GM21390 (cell line): ENCODE results near the gene SLC26A6.
A peak's percentile ranks its signal among the peaks of the same experiment; 100 is the strongest.

Experiments
- ATAC-seq: cut with Tn5 transposase; IDR thresholded peaks from one replicate; pipeline ENCODE4 v1.9.1; 2021; ENCODE audit not compliant: unreplicated experiment

Gene SLC26A6

GRCh38 chr3:48635222-48636021 is at the start of gene SLC26A6:
TSS of gene SLC26A6 (minus strand) at chr3:48635461. CDS start at chr3:48635393, 68 bp downstream.
- ATAC-seq = peak; percentile 85

DNA sequence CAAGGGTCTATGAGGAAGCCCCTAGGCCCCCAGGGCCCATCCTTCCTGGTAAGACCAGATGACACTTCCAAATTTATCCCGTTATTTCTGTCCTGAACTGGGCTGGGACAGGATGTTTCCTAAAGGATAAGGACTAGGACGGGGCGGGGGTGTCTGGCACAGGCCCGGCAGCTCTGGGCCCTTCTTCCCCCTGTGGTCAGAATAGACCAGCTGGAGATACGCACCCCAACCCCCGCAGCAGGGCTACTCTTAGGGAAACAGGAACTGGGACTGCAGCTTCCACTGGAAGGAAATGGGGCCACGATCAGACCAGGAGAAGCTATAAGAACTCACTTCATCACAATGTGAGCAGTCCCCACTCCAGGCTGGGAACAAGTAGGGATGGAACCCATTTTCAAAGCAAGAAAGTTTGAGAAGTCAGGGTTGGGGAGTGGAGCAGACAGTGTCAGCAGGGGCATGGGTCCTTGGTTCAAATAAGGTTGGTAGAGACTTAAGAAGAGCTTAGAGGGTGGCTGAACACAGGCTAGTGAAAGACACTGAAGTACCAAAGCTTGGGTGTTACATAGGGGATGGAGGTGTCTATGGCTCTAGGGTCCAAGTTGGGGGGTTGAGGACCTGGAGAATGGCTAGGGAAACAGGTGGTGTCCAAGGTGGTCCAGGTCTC is 49.4 kb upstream of the SLC26A6 start:
- no peak for ATAC-seq

DNA sequence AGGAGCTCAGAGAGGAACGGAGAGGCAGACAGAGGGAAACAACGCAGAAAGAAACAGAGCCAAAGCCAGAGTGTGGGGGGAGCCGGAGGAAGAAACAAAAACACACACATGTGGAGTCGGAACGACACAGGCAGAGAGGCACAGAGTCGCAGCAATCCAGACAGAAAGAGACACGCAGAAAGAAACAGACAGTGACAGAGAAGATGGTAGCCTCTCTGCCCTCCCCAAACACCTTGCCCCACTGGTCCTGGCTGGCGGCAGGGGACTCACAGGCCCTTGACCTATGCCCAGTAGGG is 48.7 kb upstream of the SLC26A6 start:
- no peak for ATAC-seq

DNA sequence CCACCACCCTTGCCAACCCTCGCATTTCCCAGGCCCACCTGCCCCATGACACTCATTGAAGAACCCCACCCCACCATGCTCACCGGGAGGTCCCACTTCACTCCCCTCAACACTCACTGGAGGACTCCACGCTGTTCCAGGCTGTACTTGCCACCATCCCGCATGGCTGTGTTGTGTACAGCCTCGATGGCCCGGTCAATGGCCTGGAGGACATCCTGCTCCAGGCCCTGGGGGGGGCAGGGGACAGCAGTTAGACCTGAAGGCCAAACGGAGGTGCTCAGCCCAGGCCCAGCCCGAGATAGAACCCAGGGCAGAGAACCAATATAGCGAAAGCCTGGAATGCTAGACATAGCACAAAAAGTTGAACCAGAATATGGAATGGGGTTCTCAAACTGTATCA is 47.5 kb upstream of the SLC26A6 start:
- ATAC-seq = no peak

DNA sequence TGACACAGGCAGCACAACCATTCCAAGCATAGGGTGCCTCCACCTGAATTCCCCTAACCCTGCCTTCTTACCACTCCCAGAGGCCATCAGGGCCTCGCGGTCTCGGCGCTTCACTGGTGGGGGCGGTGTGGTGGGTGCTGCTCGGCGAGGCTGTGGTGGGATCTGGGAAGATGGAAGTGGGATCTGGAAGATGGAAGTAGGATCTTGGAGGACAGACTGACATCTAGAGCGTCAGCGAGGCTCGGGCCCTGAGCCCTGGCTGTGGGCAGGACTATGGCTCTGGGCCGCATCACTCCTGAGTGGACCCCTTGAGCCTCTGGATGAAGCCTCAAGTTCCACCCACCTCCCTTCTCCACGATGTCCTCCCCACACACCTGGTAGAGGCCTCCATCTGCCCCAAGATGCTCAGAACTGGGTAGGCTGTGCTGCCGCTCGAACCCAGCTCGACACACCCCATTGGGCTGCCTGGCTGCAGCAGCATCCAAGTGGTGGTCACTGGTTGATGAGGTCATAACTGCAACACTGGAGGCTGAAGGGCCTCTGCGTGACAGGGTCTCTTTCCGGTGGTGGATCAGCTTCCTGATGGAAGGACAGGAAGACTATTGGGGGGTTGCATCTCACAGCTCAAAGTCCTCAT is 46.8 kb upstream of the SLC26A6 start:
- no peak for ATAC-seq

- ATAC-seq = no peak
These were observed 46.2 kb upstream of the SLC26A6 start for GRCh38 chr3:48681541-48681880.

GRCh38 chr3:48680811-48681540 is 45.7 kb upstream of the SLC26A6 start:
- no peak for ATAC-seq

GRCh38 chr3:48679411-48680391 is 44.4 kb upstream of the SLC26A6 start:
- ATAC-seq = no peak

GRCh38 chr3:48678566-48679380 is 43.5 kb upstream of the SLC26A6 start:
- ATAC-seq = no peak

GRCh38 chr3:48678056-48678455 is 42.8 kb upstream of the SLC26A6 start:
- ATAC-seq = no peak

- no peak for ATAC-seq
These were observed 39.2 kb upstream of the SLC26A6 start for GRCh38 chr3:48674505-48674904.

DNA sequence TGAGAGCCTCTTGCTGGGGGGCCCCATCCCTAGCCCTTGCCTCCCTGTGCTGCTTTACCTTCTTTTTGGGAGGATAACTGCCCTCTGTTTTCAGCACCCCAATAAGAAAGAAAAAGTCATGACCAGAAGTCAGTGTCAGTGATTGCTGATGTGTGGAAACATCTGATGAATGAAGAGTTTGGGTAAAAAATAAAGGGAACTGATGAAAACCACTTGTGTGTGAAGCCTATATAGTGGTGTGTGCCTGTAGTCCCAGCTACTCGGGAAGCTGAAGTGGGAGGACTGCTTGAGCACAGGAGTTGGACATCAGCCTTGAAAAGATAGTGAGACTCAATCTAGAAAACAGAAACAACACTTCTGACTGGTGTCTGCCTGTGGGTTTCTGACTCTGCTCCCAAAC is 37.3 kb upstream of the SLC26A6 start:
- no peak for ATAC-seq

DNA sequence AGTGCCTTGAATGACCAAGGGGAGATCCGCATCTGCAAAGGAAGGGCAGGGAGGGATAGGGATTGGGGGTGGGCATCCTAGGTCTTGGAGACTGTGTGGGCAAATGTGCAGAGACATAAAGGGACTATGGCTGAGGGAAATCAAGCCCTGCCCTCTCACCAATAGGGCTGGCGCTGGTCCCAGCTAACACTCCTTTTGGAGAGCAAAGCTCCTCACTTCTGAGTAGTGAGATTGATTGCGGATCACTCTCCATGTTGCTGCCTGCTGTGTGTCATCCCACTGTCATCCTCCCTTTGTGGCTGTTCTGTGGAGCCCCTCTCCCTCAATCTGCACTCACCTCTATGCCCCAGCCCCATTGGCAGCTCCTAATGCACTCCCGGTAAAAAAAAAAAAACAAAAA is 29.7 kb upstream of the SLC26A6 start:
- ATAC-seq = no peak

DNA sequence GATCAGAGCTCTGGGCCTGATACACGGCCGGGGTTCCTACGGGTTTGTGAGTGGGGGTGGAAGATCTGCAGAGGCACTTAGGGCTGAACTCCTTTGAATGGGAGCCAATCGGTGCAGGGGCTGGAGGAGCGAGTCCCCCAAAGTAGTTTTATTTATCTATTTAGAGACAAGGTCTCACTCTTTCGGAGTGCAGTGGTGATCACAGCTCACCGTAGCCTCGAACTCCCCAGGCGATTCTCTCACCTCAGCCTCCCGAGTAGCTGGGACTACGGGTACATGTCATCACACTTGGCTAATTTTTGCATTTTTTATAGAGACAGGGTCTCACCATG is 29.0 kb upstream of the SLC26A6 start:
- no peak for ATAC-seq

- peak; percentile 82 for ATAC-seq
These were observed 28.4 kb upstream of the SLC26A6 start for GRCh38 chr3:48663489-48664312.

- no peak for ATAC-seq
These were observed 27.7 kb upstream of the SLC26A6 start, which contains the start of gene CELSR3 for GRCh38 chr3:48662753-48663488. TSS of gene CELSR3 (minus strand) at chr3:48662886. CDS start at chr3:48662634, 252 bp downstream.

DNA sequence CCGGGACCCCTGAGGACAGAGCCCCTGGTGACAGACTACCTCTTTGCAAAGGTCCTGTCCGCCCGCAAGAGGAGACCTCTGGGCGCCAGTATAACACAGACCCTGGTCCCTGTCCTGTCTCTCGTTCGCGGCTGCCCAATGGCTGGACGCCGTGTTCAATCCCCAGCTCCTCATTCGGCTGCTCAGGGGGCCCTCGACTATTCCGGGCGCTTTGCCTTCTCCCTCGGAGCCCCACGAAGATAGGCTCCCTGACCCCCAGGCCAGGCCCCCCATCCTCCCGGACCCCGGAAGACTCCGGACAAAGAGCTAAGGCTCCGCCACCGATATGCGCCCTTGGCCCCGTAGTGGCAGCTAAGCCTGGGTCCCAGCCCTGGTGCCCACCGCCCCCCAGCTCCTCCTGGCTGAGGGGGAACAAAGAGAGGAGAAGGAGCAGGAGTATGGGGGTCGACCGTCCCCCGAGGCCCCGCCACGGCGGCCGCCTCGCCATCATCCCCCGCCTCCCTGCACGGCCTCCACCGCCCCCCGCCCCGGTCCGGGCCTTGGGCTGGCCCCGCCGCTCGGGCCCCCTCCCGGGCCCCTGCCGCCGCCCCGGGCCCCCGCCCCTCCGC is 27.0 kb upstream of the SLC26A6 start:
- ATAC-seq = no peak
